Measurements from ENCODE around the gene SRCAP.

The SRCAP gene

GRCh38 chr16:30775392-30776188 lies 76.6 kb downstream of the SRCAP start:
- DNase-seq (ENCODE audit: low read depth) = peak; percentile 79

DNA sequence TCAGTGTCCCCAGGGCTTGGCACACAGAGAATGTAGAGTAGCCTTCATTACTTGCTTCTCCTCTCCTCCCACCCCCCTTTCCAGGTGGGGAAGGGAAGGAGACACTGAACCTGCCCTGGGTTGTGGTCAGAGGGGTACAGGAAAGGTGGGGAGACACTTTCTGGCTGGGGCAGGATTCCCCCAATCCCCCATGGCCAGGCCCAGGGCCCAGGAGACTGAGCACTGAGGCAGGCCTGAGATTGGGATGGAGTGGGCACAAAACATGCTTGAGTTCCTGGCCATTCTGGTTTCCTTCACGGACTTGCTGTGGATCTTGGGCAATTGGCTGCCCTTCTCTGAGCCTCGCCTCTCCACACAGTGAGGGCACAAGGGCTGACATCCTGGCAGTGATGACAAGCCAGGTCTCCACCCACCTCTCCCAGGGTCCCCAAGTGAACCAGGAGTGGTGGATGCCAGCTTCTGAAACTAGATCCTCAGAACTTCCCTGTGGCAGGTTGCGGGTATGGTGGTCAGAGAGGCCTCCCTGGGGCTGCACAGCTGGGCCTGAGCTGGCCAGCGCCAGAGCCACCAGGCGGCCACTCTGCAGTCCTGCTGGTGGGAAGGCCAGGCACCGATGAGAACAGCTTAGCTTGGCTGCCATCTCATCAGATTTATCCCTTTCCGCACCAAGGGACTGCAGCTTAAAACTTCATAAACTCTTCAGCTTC lies 78.8 kb downstream of the SRCAP start:
- DNase-seq (ENCODE audit: low read depth) = no peak

DNA sequence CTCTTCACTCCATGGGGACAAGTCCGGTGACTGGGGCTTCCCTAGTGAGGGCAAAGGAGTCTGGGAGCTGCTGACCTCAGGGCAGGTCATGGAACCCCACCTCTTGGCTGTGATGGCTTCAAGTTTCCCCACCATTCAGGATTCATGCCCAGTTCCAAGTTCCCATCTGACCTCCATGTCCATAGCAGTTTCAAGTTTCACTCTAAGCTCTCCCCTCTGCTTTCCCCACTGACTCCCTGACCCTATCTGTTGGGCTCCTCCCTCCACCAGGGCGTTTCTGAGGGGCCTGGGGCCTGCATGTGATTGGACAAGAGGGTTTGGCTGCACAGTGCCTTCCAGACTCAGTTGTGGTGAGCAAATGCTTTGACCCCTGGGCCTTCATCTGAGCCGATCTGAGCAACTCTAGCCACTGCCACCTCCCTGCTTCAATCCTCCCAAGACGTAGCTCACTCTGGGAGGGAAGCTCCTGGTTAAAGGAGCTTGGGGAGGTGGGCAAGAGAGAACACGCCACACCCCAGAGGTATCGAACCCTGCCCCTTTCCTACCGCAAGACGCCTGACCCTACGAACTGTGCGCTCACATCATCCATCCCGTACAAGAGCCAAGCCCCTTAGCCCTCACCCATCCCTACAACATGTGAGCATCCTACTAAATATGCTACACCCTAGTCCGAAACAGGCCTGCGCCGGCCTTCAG lies 79.7 kb downstream of the SRCAP start:
- DNase-seq (ENCODE audit: low read depth) = peak; percentile 65

DNA sequence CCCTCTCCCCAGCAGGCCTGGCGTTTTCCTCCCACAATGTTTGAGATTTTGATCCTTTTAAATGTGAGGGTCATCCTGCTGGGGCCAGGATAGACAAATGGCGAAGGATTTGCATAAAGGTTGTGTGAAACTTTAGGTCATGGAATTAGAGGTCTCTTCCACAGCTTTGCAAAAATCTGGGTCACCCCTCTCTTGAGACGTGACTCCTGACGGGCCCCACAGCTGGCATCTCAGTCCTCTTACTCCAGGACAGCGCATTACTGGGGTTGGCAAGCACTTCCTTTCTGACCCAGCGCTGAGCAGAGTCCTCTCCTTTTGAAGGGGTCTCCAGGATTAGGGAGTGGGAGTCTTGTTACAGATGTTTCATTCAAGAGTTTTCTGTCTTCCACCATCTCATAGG lies 80.6 kb downstream of the SRCAP start:
- no peak for DNase-seq (ENCODE audit: low read depth)

- DNase-seq (ENCODE audit: low read depth) = no peak
These were observed 81.0 kb downstream of the SRCAP start for GRCh38 chr16:30780021-30780420.

GRCh38 chr16:30780549-30780948 lies 81.6 kb downstream of the SRCAP start:
- DNase-seq (ENCODE audit: low read depth) = no peak

- no peak for DNase-seq (ENCODE audit: low read depth)
These were observed 83.7 kb downstream of the SRCAP start for GRCh38 chr16:30782486-30783279.

DNA sequence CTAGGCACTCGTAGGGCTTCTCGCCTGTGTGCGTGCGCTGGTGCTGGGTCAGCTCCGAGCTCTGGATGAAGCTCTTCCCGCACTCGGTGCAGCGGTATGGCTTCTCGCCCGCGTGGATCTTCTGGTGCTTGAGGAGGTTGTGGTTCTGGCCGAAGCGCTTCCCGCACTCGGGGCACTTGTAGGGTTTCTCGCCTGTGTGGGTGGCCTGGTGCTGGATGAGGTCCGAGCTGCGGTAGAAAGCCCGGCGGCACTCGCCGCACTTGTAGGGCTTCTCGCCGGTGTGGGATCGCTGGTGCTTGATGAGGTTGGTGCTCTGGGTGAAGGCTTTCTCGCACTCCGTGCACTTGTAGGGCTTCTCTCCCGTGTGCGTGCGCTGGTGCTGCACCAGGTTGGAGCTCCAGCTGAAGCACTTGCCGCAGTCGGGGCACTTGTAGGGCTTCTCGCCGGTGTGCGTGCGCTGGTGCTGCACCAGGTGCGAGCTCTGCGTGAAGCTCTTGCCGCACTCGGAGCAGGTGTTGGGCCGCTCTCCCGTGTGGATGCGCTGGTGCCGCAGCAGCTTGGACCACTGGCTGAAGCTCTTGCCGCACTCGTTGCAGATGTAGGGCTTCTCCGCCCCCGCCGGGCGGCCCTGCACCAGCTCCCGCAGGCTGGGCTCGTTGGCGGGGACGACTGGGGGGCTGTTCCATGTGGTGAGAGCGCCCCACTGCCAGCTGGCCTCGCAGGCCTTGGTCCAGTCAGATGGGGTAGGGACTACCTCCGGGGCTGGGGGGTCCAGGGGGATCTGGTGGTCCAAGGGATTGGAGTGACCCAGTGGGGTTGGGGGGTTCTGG lies 84.5 kb downstream of the SRCAP start:
- DNase-seq (ENCODE audit: low read depth) = no peak

DNA sequence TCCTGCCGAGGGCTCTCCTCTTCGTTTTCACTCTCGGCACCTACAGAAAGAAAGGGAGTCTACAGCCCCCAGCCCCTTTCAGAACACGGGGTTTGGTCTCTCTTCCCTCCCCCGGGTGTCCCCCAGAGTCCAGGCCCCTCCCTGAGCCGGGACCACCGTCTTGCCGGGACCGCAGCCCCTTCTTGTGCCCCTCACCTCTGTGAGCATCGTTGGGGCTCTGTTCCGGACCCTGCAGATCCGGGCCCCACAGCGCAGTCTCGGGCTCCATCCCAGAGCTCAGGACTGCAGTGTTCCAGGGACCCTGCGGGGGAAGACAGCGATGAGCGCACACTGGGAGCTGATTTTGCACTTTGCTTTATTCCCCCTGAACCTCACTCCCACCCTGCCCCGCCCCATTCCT lies 85.2 kb downstream of the SRCAP start:
- no peak for DNase-seq (ENCODE audit: low read depth)

GRCh38 chr16:30785126-30786106 lies 86.4 kb downstream of the SRCAP start:
- no peak for DNase-seq (ENCODE audit: low read depth)

GRCh38 chr16:30786115-30786935 lies 87.4 kb downstream of the SRCAP start:
- no peak for DNase-seq (ENCODE audit: low read depth)

- no peak for DNase-seq (ENCODE audit: low read depth)
These were observed 88.1 kb downstream of the SRCAP start, which contains the start of gene ZNF629 for GRCh38 chr16:30786936-30787612. Gene ZNF629 (minus strand): TSS chr16:30787205. CDS start chr16:30784482, 2,723 bp downstream.

GRCh38 chr16:30787613-30788378 lies 88.8 kb downstream of the SRCAP start:
- DNase-seq (ENCODE audit: low read depth) = no peak

Data from fibroblast of the conjunctiva (primary cell).